A549 treated with GW870086 at 1 μM for 4 hours (cell line): ENCODE data around the gene LALBA. TPM values are rescaled to one million over a fixed set of nuclear protein-coding genes. Genes with fewer than 3 reads are reported as not detected.

Experiments used
- total RNA-seq: library from RNA; stranded (reverse); fragments of 200-300 nt; extraction: Qiagen RNA extraction; gene quantifications from 5 replicates; pipeline ENCODE4 v1.2.3, GENCODE V29; 2022; ENCODE audit warnings: low read depth

The LALBA gene
- not detected in 5 replicates for total RNA-seq

GRCh38 chr12:48569946-48570345 is at the start of gene LALBA:
Gene LALBA, minus strand, starts transcription at chr12:48570046. Its CDS starts 26 bp downstream, at chr12:48570020.

GRCh38 chr12:48525332-48525731 is 44.5 kb downstream of the LALBA start, which contains the start of gene OR8S1:
Gene OR8S1, plus strand, starts transcription at chr12:48525632. Its CDS starts 0 bp downstream, at chr12:48525632.

Other genes with a start within 250 kb of the LALBA start
- gene ZNF641, start 219.1 kb downstream of the LALBA start, total RNA-seq: 4.8 to 8.1 TPM (median 5.7 TPM) in 5 replicates
- gene ANP32D, start 97.5 kb downstream of the LALBA start, total RNA-seq: not detected in 5 replicates
- gene C12orf54, start 87.5 kb downstream of the LALBA start, total RNA-seq: not detected in 5 replicates
- gene OR8S1, start 44.4 kb downstream of the LALBA start, total RNA-seq: not detected in 5 replicates
- 36.2 to 49.6 TPM (median 38.7 TPM) in 5 replicates for gene KANSL2, start 112.2 kb upstream of the LALBA start, total RNA-seq
- 11.5 to 14.8 TPM (median 14.1 TPM) in 5 replicates for gene CCNT1, start 146.7 kb upstream of the LALBA start, total RNA-seq
- gene ADCY6, start 219.0 kb upstream of the LALBA start, total RNA-seq: 9.0 to 15.8 TPM (median 13.2 TPM) in 5 replicates
- gene CACNB3, start 248.4 kb upstream of the LALBA start, total RNA-seq: 30.6 to 48.3 TPM (median 34.2 TPM) in 5 replicates